HG03520 (cell line): Measurements from ENCODE around the gene ZC3H12C.
"Not testable (repeated sequence)": the region's sequence is repeated elsewhere in the genome, so short reads cannot be mapped to it uniquely, and the experiment has no call there.

Experiments
- ATAC-seq: cut with Tn5 transposase; IDR thresholded peaks from one replicate; pipeline ENCODE4 v1.9.1; 2021; ENCODE audit warnings: mild to moderate bottlenecking, moderate library complexity; ENCODE audit not compliant: unreplicated experiment

Gene ZC3H12C

GRCh38 chr11:110208678-110209312 is 115.6 kb downstream of the ZC3H12C start:
- ATAC-seq, result not testable (repeated sequence)

GRCh38 chr11:110209313-110209694 is 116.1 kb downstream of the ZC3H12C start:
- not testable (repeated sequence) for ATAC-seq

DNA sequence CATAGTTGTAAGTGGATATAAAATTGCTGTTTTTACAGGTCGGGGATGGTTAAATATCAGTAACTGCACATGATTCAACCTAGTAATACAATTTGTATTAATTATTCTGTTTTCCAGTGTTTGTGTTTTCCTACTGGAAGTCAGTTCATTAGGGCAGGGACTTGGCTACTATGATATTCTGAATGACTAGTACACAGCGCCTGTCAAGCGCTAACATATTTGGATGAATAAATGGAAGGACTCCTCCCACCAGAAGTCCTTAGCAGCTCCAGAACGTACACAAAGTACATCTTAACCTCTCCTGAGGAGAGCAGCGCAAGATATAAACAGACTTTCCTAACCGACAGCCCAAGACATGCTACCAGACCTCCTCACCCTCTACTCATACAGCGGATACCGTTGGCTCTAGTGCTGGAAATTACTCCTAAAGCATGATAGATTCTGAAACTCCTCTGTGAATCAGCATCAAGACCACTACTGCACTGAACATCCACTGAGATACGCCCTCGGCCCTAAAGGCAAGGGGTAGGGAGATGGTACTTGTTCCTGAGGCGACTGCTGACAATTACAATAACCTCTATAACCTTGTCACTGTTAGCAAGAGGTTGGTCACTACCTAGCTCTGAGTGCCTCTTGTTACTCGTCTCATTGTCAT is 124.2 kb downstream of the ZC3H12C start:
- ATAC-seq, result no peak

DNA sequence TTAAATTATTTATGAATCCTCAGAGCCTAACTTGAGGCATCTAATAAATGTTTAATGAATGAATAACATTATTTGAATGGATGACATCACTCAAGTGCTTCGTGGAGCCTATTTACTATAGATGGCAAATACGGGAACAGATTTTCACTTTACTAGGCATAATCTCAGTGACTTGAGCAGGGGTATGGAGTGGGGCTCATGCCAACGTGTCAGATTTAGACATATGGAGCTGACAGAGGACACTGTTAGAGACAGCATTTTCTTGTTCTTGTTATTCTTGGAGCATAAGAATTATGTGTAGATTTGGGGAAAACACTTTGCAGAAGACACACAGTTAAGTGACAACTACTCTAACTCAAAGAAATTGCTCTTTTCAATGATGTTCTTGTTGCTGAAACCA is 124.7 kb downstream of the ZC3H12C start:
- no peak for ATAC-seq

- ATAC-seq, result no peak
These were observed 126.0 kb downstream of the ZC3H12C start for GRCh38 chr11:110219006-110219785.
